ENCODE results near the gene PADI4.
"Not testable (repeated sequence)": the region's sequence is repeated elsewhere in the genome, so short reads cannot be mapped to it uniquely, and the experiment has no call there.

The PADI4 gene

GRCh38 chr1:17316704-17317103 is 8.7 kb downstream of the PADI4 start:
- DNase-seq: no peak

GRCh38 chr1:17318262-17318661 is 10.3 kb downstream of the PADI4 start:
- DNase-seq: no peak

GRCh38 chr1:17319561-17320350 is 11.8 kb downstream of the PADI4 start:
- no peak for DNase-seq

GRCh38 chr1:17321857-17322390 is 13.9 kb downstream of the PADI4 start:
- not testable (repeated sequence) for DNase-seq

- DNase-seq: no peak
Observed at GRCh38 chr1:17328855-17329254, 20.9 kb downstream of the PADI4 start.

- no peak for DNase-seq
Observed at GRCh38 chr1:17329610-17330009, 21.6 kb downstream of the PADI4 start.

GRCh38 chr1:17330856-17331255 is 22.9 kb downstream of the PADI4 start:
- no peak for DNase-seq

GRCh38 chr1:17333081-17333480 is 25.1 kb downstream of the PADI4 start:
- no peak for DNase-seq

GRCh38 chr1:17335821-17336710 is 28.1 kb downstream of the PADI4 start:
- peak in 4 of 5 experiments; percentile 24 to 45 (median 40) for DNase-seq

- DNase-seq: no peak
Observed at GRCh38 chr1:17338706-17339493, 30.9 kb downstream of the PADI4 start.

GRCh38 chr1:17339521-17339920 is 31.5 kb downstream of the PADI4 start:
- DNase-seq: no peak

GRCh38 chr1:17340358-17340757 is 32.4 kb downstream of the PADI4 start:
- DNase-seq: no peak

GRCh38 chr1:17342014-17342441 is 34.0 kb downstream of the PADI4 start:
- DNase-seq: no peak

GRCh38 chr1:17345506-17345905 is 37.5 kb downstream of the PADI4 start:
- not testable (repeated sequence) for DNase-seq

GRCh38 chr1:17346046-17346789 is 38.2 kb downstream of the PADI4 start:
- no peak for DNase-seq

GRCh38 chr1:17347769-17348592 is 40.0 kb downstream of the PADI4 start:
- no peak for DNase-seq

GRCh38 chr1:17348593-17349234 is 40.7 kb downstream of the PADI4 start:
- no peak for DNase-seq

- DNase-seq: no peak
Observed at GRCh38 chr1:17350083-17350482, 42.1 kb downstream of the PADI4 start.

- no peak for DNase-seq
Observed at GRCh38 chr1:17350928-17351446, 43.0 kb downstream of the PADI4 start.
